Lower leg skin (tissue), 3 donors: ENCODE measurements around the gene KDSR.

Source experiments
- CTCF ChIP-seq, 3 donors: fragments of 450-650 bp; IDR thresholded peaks; one replicate each; pipeline ENCODE4 v1.5.1; 2016; ENCODE audit warnings: antibody characterized with exemption in 3 of 3, mild to moderate bottlenecking in 3 of 3, moderate library complexity in 2 of 3
- POLR2A ChIP-seq, 2 donors: fragments of 450-650 bp; IDR thresholded peaks; one replicate each; pipeline ENCODE4 v1.6.1; 2016 to 2017; ENCODE audit warnings: antibody characterized with exemption in 2 of 2, mild to moderate bottlenecking in 1 of 2, moderate library complexity in 1 of 2

DNA sequence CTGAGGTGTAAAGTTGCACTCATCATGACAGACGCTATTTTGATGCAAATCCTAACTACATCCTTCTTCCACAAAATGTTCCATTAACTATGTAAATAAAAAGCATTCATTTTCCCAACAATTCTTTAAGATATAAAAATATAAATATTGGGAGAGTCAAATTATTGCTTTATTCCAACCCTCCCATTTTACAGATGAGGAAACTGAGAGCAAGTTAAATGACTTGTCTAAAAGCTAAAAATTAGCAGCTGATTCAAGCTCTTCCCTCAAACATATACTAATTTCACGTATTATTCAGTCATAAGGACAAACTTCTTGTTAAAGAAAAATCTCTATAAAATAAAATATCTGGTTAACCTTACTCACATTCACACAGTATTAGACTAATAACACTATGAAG is 16.8 kb downstream of the KDSR start:
- TF ChIP-seq CTCF (IDR thresholded peaks at IDR 0.05) (no peak), POLR2A (IDR thresholded peaks at IDR 0.05) (no peak)
